H9 (cell line): Measurements from ENCODE around the gene KCNJ12. TPM values are rescaled to one million over a fixed set of nuclear protein-coding genes. Genes with fewer than 3 reads are reported as not detected.

Experiments used
- DNase-seq: peaks from one replicate; pipeline ENCODE4 v3.0.0-alpha.2; 2017
- H2AFZ ChIP-seq: one replicate; pipeline ENCODE4 v1.6.1; 2013; ENCODE audit warnings: mild to moderate bottlenecking, low read length, control low read depth, moderate library complexity
- H2AK5ac ChIP-seq: 2 replicates; pipeline ENCODE4 v1.6.1; 2013; ENCODE audit warnings: low read length, control low read depth, mixed read lengths; ENCODE audit not compliant: insufficient read length
- H2BK120ac ChIP-seq: one replicate; pipeline ENCODE4 v1.6.1; 2013; ENCODE audit warnings: low read depth, mild to moderate bottlenecking, low read length, control low read depth, inconsistent platforms; ENCODE audit not compliant: poor library complexity, severe bottlenecking
- H2BK12ac ChIP-seq: 2 replicates; pipeline ENCODE4 v1.6.1; 2013; ENCODE audit warnings: low read length, control low read depth, mixed read lengths, low read depth; ENCODE audit not compliant: insufficient read length
- H2BK15ac ChIP-seq: 2 replicates; pipeline ENCODE4 v1.6.1; 2013; ENCODE audit warnings: low read depth, low read length, control low read depth
- H2BK20ac ChIP-seq: one replicate; pipeline ENCODE4 v1.6.1; 2013; ENCODE audit warnings: low read depth, mild to moderate bottlenecking, low read length, control low read depth, inconsistent platforms; ENCODE audit not compliant: poor library complexity, severe bottlenecking
- H2BK5ac ChIP-seq: 2 replicates; pipeline ENCODE4 v1.6.1; 2013; ENCODE audit warnings: low read length, control low read depth, mixed read lengths; ENCODE audit not compliant: insufficient read length
- H3K14ac ChIP-seq: 2 replicates; pipeline ENCODE4 v1.6.1; 2013; ENCODE audit warnings: low read length, control low read depth; ENCODE audit not compliant: insufficient read depth
- H3K18ac ChIP-seq: 2 replicates; pipeline ENCODE4 v1.6.1; 2013; ENCODE audit warnings: low read depth, mild to moderate bottlenecking, mixed read lengths, low read length, control low read depth; ENCODE audit not compliant: insufficient read length
- H3K23ac ChIP-seq: 2 replicates; pipeline ENCODE4 v1.6.1; 2013; ENCODE audit warnings: low read length, control low read depth, mixed read lengths, low read depth; ENCODE audit not compliant: insufficient read length
- H3K23me2 ChIP-seq: 2 replicates; pipeline ENCODE4 v1.6.1; 2013; ENCODE audit warnings: low read depth, mild to moderate bottlenecking, mixed read lengths, low read length, control low read depth; ENCODE audit not compliant: insufficient read length, poor library complexity, severe bottlenecking
- H3K27ac ChIP-seq: 2 replicates; pipeline ENCODE4 v1.5.1; 2013; ENCODE audit warnings: low read length, control low read depth, mixed read lengths, low read depth; ENCODE audit not compliant: insufficient read length
- H3K27me3 ChIP-seq: 2 replicates; pipeline ENCODE4 v1.6.1; 2013; ENCODE audit warnings: low read length, control low read depth, inconsistent platforms; ENCODE audit not compliant: insufficient read depth
- H3K4ac ChIP-seq: 2 replicates; pipeline ENCODE4 v1.6.1; 2013; ENCODE audit warnings: low read depth, mild to moderate bottlenecking, control low read depth, inconsistent platforms, low read length, moderate library complexity
- H3K4me1 ChIP-seq: 2 replicates; pipeline ENCODE4 v1.6.1; 2013; ENCODE audit warnings: low read length, control low read depth, inconsistent platforms; ENCODE audit not compliant: insufficient read depth
- H3K4me2 ChIP-seq: 2 replicates; pipeline ENCODE4 v1.6.1; 2013; ENCODE audit warnings: low read length, control low read depth, mixed read lengths; ENCODE audit not compliant: insufficient read length, insufficient read depth
- H3K56ac ChIP-seq: 2 replicates; pipeline ENCODE4 v1.6.1; 2013; ENCODE audit warnings: low read depth, mild to moderate bottlenecking, mixed read lengths, low read length, control low read depth; ENCODE audit not compliant: insufficient read length
- H3K79me1 ChIP-seq: 2 replicates; pipeline ENCODE4 v1.6.1; 2013; ENCODE audit warnings: low read depth, mild to moderate bottlenecking, moderate library complexity, low read length, control low read depth, inconsistent platforms; ENCODE audit not compliant: insufficient read depth, poor library complexity, severe bottlenecking
- H3K79me2 ChIP-seq: 2 replicates; pipeline ENCODE4 v1.6.1; 2013; ENCODE audit warnings: low read length, control low read depth, inconsistent platforms; ENCODE audit not compliant: insufficient read depth
- H3K9ac ChIP-seq: 2 replicates; pipeline ENCODE4 v1.6.1; 2013; ENCODE audit warnings: low read length, control low read depth, mixed read lengths; ENCODE audit not compliant: insufficient read length; ENCODE audit errors: extremely low read depth
- H3K9me3 ChIP-seq: one replicate; pipeline ENCODE4 v1.6.1; 2013; ENCODE audit warnings: low read depth, low read length, inconsistent platforms; ENCODE audit not compliant: control insufficient read depth
- H3T11ph ChIP-seq: one replicate; pipeline ENCODE4 v1.6.1; 2013; ENCODE audit warnings: mild to moderate bottlenecking, low read length, control low read depth, inconsistent platforms
- H4K20me1 ChIP-seq: one replicate; pipeline ENCODE4 v1.6.1; 2013; ENCODE audit not compliant: control insufficient read depth, insufficient read length, insufficient read depth
- H4K5ac ChIP-seq: 2 replicates; pipeline ENCODE4 v1.6.1; 2013; ENCODE audit warnings: low read depth, mild to moderate bottlenecking, mixed read lengths, low read length, control low read depth; ENCODE audit not compliant: insufficient read length
- H4K8ac ChIP-seq: replicated peaks from 2 replicates; pipeline ENCODE4 v1.6.1; 2013; ENCODE audit warnings: low read length, control low read depth, mixed read lengths, low read depth; ENCODE audit not compliant: insufficient read length
- H4K91ac ChIP-seq: 2 replicates; pipeline ENCODE4 v1.6.1; 2013; ENCODE audit warnings: low read depth, mild to moderate bottlenecking, moderate library complexity, mixed read lengths, low read length, control low read depth; ENCODE audit not compliant: insufficient read length
- H3K27ac Mint-ChIP-seq, 3 experiments: 2 replicates in 2 of 3; 3 replicates in 1 of 3; pipeline ENCODE4 v1.8.0; 2020 to 2021; ENCODE audit warnings: mixed read lengths in 3 of 3, mild to moderate bottlenecking in 1 of 3, moderate library complexity in 1 of 3
- H3K27me3 Mint-ChIP-seq: 2 replicates; pipeline ENCODE4 v1.8.0; 2021; ENCODE audit warnings: low read depth, mild to moderate bottlenecking, moderate library complexity, mixed read lengths
- H3K36me3 Mint-ChIP-seq, 3 experiments: 2 replicates in 2 of 3; 3 replicates in 1 of 3; pipeline ENCODE4 v1.8.0; 2020 to 2021; ENCODE audit warnings: low read depth in 3 of 3, mixed read lengths in 3 of 3; ENCODE audit not compliant: insufficient read depth in 1 of 3
- H3K4me1 Mint-ChIP-seq, 2 experiments: 2 replicates each; pipeline ENCODE4 v1.8.0; 2020; ENCODE audit warnings: mixed read lengths in 2 of 2
- H3K4me3 Mint-ChIP-seq, 2 experiments: 2 replicates in 1 of 2; 3 replicates in 1 of 2; pipeline ENCODE4 v1.8.0; 2020 to 2021; ENCODE audit warnings: mild to moderate bottlenecking in 2 of 2, mixed read lengths in 2 of 2, moderate library complexity in 1 of 2
- H3K9me3 Mint-ChIP-seq, 2 experiments: 2 replicates in 1 of 2; 3 replicates in 1 of 2; pipeline ENCODE4 v1.8.0; 2020; ENCODE audit warnings: mild to moderate bottlenecking in 2 of 2, mixed read lengths in 2 of 2, moderate library complexity in 1 of 2
- CTCF ChIP-seq: fragments of 200-600 bp; sonication (generic); conservative IDR thresholded peaks from 3 replicates; pipeline ENCODE4 v1.8.0; 2021; ENCODE audit warnings: antibody characterized with exemption, mild to moderate bottlenecking
- WGBS: extraction: QIAGEN DNeasy Blood & Tissue Kit; methylation state at CpG from one replicate; pipeline ENCODE4 v1.1.7; 2013; ENCODE audit warnings: missing lambda C conversion rate, low lambda C conversion rate, mixed read lengths; ENCODE audit not compliant: insufficient read length; ENCODE audit errors: extremely low coverage; 5-methylcytosine and 5-hydroxymethylcytosine counted together
- total RNA-seq: library from RNA; stranded (reverse); gene quantifications from 2 replicates; pipeline ENCODE4 v1.2.1, GENCODE V29; 2021

KCNJ12 gene
- total RNA-seq, 1 experiment from 2014 or later = 0.39 TPM

DNA sequence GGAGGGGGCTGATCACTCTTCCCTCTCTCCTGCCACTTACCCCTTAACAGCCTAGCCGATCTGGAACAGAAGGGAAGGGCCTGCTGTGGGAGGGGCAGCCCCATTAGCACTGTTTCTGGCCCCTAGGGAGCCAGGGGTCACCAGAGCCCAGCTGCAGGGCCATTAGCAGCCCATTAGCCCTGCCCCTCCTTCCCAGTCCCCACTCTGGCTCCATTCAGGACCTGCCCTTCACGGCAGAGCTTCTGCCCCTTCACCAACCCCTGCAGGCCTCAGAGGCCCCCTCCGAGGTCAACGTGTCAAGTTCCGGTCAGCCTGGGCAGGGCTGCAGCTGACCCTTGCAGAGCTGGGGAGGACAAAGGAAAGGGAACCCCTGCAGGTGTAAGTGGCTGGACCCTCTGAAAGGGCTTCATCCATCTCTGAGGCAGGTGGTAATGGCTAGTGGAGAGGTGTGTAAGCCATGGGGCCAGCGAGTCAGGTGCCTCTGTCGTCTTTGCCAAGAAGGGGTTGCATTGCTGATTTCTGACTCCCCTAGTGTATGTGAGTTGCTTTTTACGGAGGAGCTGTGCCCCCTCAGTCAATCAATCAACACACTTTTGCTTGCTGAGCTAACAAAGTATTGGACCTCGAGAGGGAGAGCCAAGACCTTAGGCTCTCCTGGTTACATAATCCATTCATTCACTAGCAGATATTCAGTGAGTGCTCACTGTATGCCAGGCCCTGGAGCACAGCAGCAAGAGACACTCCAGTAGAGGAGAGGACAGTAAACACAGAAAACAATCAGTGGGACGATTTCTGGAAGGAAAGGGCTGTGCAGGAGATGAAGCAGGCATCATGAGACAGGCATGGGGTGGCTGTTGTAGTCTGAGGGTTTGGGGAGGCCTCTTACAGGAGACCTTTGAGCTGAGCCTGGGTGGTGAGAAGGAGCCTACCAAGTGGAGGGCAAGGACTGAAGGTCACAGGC is 18.2 kb upstream of the KCNJ12 start:
- Histone ChIP-seq H2AK5ac (no peak overlapping the region), H4K5ac (no peak overlapping the region), H3K4me2 (no peak overlapping the region), H2BK15ac (no peak overlapping the region), H3K18ac (no peak overlapping the region), H3K27ac (no peak overlapping the region), H3K27me3 (no peaks in the 10 kb centered on the region), H3K9ac (no peak overlapping the region), H3T11ph (no peak overlapping the region), H2BK20ac (no peak overlapping the region), H3K79me1 (no peaks in the 10 kb centered on the region), H3K4ac (no peak overlapping the region), H3K23ac (no peak overlapping the region), H3K56ac (no peak overlapping the region), H2BK12ac (no peak overlapping the region), H2BK120ac (no peak overlapping the region), H3K14ac (no peak overlapping the region), H3K4me1 (no peaks in the 10 kb centered on the region; the same call in 1 of the 2 replicates), H3K23me2 (no peaks in the 10 kb centered on the region), H2AFZ (no peak overlapping the region), H4K20me1 (no peaks in the 10 kb centered on the region), H2BK5ac (no peak overlapping the region), H3K79me2 (no peaks in the 10 kb centered on the region), H4K8ac (no peak overlapping the region), H3K9me3 (no peaks in the 10 kb centered on the region), H4K91ac (no peak overlapping the region)
- Mint-ChIP-seq H3K36me3 (no peaks in the 10 kb centered on the region), H3K4me1 (peaks cover 23 to 28% of the 10 kb centered on the region in 2 experiments), H3K27me3 (peaks cover 14% of the 10 kb centered on the region), H3K9me3 (no peaks in the 10 kb centered on the region; a peak in 1 of 5 replicates), H3K4me3 (no peak overlapping the region; a peak in 1 of 5 replicates), H3K27ac (peak overlapping the region in 1 of 3 experiments; percentile 50; a peak in 1 of 7 replicates)
- no CpG with 5 or more reads among the region's 10 CpGs for WGBS
- DNase-seq = no peak
- TF ChIP-seq CTCF = no peak
